ENCODE measurements around the gene TAS1R3.

The TAS1R3 gene

GRCh38 chr1:1331068-1331965, at the start of gene TAS1R3:
TSS of gene TAS1R3 (plus strand) at chr1:1331280. CDS start at chr1:1331346, 66 bp downstream.
- no peak for DNase-seq (ENCODE audit: extremely low spot score, insufficient read length, low read depth)
- no peak for FAIRE-seq

GRCh38 chr1:1281533-1282321, 49.4 kb upstream of the TAS1R3 start:
- no peak for DNase-seq (ENCODE audit: extremely low spot score, insufficient read length, low read depth)
- no peak for FAIRE-seq

GRCh38 chr1:1282998-1283397, 48.1 kb upstream of the TAS1R3 start:
- FAIRE-seq (no peak), DNase-seq (ENCODE audit: extremely low spot score, insufficient read length, low read depth) (no peak)

GRCh38 chr1:1283821-1284220, 47.3 kb upstream of the TAS1R3 start:
- DNase-seq (ENCODE audit: extremely low spot score, insufficient read length, low read depth) (no peak), FAIRE-seq (no peak)

GRCh38 chr1:1284221-1285101, 46.6 kb upstream of the TAS1R3 start:
- FAIRE-seq (no peak), DNase-seq (ENCODE audit: extremely low spot score, insufficient read length, low read depth) (no peak)

GRCh38 chr1:1285102-1285571, 45.9 kb upstream of the TAS1R3 start:
- DNase-seq (ENCODE audit: extremely low spot score, insufficient read length, low read depth) = no peak
- no peak for FAIRE-seq

- no peak for DNase-seq (ENCODE audit: extremely low spot score, insufficient read length, low read depth)
- FAIRE-seq = no peak
Observed at GRCh38 chr1:1285611-1286311, 45.3 kb upstream of the TAS1R3 start.

- DNase-seq (ENCODE audit: extremely low spot score, insufficient read length, low read depth) = no peak
- no peak for FAIRE-seq
Observed at GRCh38 chr1:1286313-1287261, 44.5 kb upstream of the TAS1R3 start.

GRCh38 chr1:1287288-1288110, 43.6 kb upstream of the TAS1R3 start:
- FAIRE-seq = no peak
- no peak for DNase-seq (ENCODE audit: extremely low spot score, insufficient read length, low read depth)

GRCh38 chr1:1290238-1290731, 40.8 kb upstream of the TAS1R3 start:
- DNase-seq (ENCODE audit: extremely low spot score, insufficient read length, low read depth) (peak; percentile 67), FAIRE-seq (peak; percentile 71)

- DNase-seq (ENCODE audit: extremely low spot score, insufficient read length, low read depth) (no peak), FAIRE-seq (no peak)
Observed at GRCh38 chr1:1291023-1291528, 40.0 kb upstream of the TAS1R3 start.

GRCh38 chr1:1291548-1292441, 39.3 kb upstream of the TAS1R3 start:
- peak; percentile 91 for FAIRE-seq
- DNase-seq (ENCODE audit: extremely low spot score, insufficient read length, low read depth) = peak; percentile 77

- DNase-seq (ENCODE audit: extremely low spot score, insufficient read length, low read depth) = no peak
- no peak for FAIRE-seq
Observed at GRCh38 chr1:1292442-1292779, 38.7 kb upstream of the TAS1R3 start.

- DNase-seq (ENCODE audit: extremely low spot score, insufficient read length, low read depth) = no peak
- FAIRE-seq = no peak
Observed at GRCh38 chr1:1292851-1293250, 38.2 kb upstream of the TAS1R3 start.

- no peak for FAIRE-seq
- no peak for DNase-seq (ENCODE audit: extremely low spot score, insufficient read length, low read depth)
Observed at GRCh38 chr1:1293263-1294249, 37.5 kb upstream of the TAS1R3 start.

Data from GM18507 (cell line).